Lung (tissue), 12 donors: ENCODE results near the gene CORO6. TPM values are rescaled to one million over a fixed set of nuclear protein-coding genes. Genes with fewer than 3 reads are reported as not detected.

Source experiments
- ATAC-seq: fragments of 200-7000 bp; cut with Tn5 transposase; one replicate; pipeline ENCODE4 v1.9.1; 2020; ENCODE audit warnings: moderate number of reproducible peaks; ENCODE audit not compliant: insufficient read depth, low FRiP score
- DNase-seq, 3 donors: peaks; one replicate each; pipeline ENCODE4 v3.0.0-alpha.2; 2013 to 2017
- H3K27ac ChIP-seq, 2 donors: one replicate each; pipeline ENCODE4 v1.5.1; 2013; ENCODE audit warnings: mild to moderate bottlenecking in 2 of 2, moderate library complexity in 2 of 2, control low read depth in 1 of 2, inconsistent platforms in 1 of 2, low read depth in 1 of 2, low read length in 1 of 2
- H3K27me3 ChIP-seq, 3 donors: one replicate each; pipeline ENCODE4 v1.5.1; 2013; ENCODE audit warnings: low read length in 2 of 3; ENCODE audit not compliant: control insufficient read depth in 3 of 3, insufficient read depth in 3 of 3
- H3K36me3 ChIP-seq, 4 donors: one replicate each; pipeline ENCODE4 v1.5.1; 2013; ENCODE audit warnings: low read length in 4 of 4, mild to moderate bottlenecking in 1 of 4, moderate library complexity in 1 of 4; ENCODE audit not compliant: control insufficient read depth in 4 of 4, insufficient read depth in 4 of 4
- H3K4me1 ChIP-seq, 5 donors: one replicate each; pipeline ENCODE4 v1.5.1; 2013; ENCODE audit warnings: low read length in 5 of 5, mild to moderate bottlenecking in 2 of 5, moderate library complexity in 1 of 5; ENCODE audit not compliant: control insufficient read depth in 5 of 5, insufficient read depth in 5 of 5
- H3K4me3 ChIP-seq: one replicate; pipeline ENCODE4 v1.5.1; 2013; ENCODE audit warnings: mild to moderate bottlenecking, control low read depth, moderate library complexity
- H3K9ac ChIP-seq, 2 donors: one replicate each; pipeline ENCODE4 v1.5.1; 2013; ENCODE audit warnings: low read length in 2 of 2, control low read depth in 1 of 2; ENCODE audit not compliant: insufficient read depth in 1 of 2
- H3K9me3 ChIP-seq, 4 donors: one replicate each; pipeline ENCODE4 v1.5.1; 2013; ENCODE audit warnings: low read length in 3 of 4, mild to moderate bottlenecking in 1 of 4, moderate library complexity in 1 of 4; ENCODE audit not compliant: control insufficient read depth in 4 of 4, insufficient read depth in 3 of 4
- WGBS, 2 donors: extraction: QIAGEN DNeasy Blood & Tissue Kit; methylation state at CpG; one replicate each; pipeline ENCODE4 v1.1.7; 2013; 5-methylcytosine and 5-hydroxymethylcytosine counted together
- polyA plus RNA-seq, 2 donors: library from polyadenylated mRNA; stranded (reverse); fragments of 200-250 nt; gene quantifications; one replicate each; pipeline ENCODE4 v1.2.1, GENCODE V29; 2013
- total RNA-seq, 2 donors: library from RNA; depleted of rRNA in 1 of 2; stranded (reverse); fragments of >200 nt in 1 of 2; gene quantifications; one replicate each; pipeline ENCODE4 v1.2.1, GENCODE V29; 2014 to 2021
- TF ChIP-seq, protein P1 (sequence below): IDR thresholded peaks from 2 replicates; pipeline ENCODE4 v1.5.1; 2012; ENCODE audit warnings: mild to moderate bottlenecking; ENCODE audit errors: control extremely low read depth, extremely low read depth
- donor health status: control.
- donor health status: control.
- donor health status: Bipolar disorder and iron deficiency.
- donor health status: healthy.
- donor health status: DM: yes; HTN: yes; CAD: no.

CORO6 gene
- total and polyA plus RNA-seq, 4 donors, result 1.7 to 14.4 (median 5.9) TPM

DNA sequence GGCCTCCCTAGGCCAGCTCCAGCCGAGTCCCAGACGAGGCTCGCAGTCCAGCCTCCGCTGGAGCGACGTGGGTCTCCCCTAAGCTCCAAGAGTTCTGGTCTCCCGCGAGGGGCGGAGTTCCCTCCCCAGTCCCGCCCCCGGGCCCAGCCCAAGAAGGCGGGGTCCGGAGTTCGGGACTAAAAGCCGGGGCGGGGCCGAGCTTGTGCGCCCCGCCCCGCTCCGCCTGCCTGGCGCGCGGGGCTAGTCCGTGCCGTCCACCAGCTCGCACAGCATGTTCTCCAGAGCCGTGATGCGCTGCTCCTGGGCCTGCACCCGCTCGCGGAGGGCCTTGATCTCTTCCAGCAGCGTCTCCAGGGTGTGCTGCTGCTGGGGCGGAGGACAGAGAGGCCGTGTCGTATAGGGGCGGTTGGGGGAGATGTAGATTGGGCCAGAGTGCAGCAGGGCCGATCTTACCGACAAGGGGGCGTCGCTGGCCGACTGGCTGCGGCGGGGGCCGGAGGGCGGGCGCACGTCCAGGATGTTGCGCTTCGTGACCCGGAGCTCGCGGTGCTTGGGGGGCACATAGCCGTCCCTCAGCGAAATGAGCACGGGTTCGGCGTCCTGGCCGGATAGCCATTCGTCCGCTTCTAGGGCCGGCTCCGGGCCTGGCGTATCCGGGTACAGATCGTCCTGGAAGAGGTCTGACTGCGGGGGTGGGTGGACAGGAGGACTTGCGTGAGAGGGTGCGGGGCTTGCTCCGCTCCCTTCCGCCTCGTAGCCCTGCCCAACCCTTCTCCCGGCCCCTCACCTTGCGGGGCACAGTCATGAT is 7.0 kb downstream of the CORO6 start:
- no peaks in the 10 kb centered on the region for H3K36me3 ChIP-seq
- WGBS, 2 donors, result 1 to 2% methylated on average over 65 to 74 of the region's 74 CpGs
- no peaks in the 10 kb centered on the region for H3K9me3 ChIP-seq
- peaks cover 0 to 41% (median 27%) of the 10 kb centered on the region in 5 donors for H3K4me1 ChIP-seq
- ATAC-seq (peak; percentile 87), DNase-seq (peak; percentile 81 to 89 (median 84))
- H3K27ac ChIP-seq, result peak overlapping the region; percentile 34 to 35
- no peak overlapping the region for H3K4me3 ChIP-seq
- H3K9ac ChIP-seq, result no peak overlapping the region
- peaks cover 0 to 51% (median 43%) of the 10 kb centered on the region in 3 donors for H3K27me3 ChIP-seq
- TF ChIP-seq, protein P1, sequence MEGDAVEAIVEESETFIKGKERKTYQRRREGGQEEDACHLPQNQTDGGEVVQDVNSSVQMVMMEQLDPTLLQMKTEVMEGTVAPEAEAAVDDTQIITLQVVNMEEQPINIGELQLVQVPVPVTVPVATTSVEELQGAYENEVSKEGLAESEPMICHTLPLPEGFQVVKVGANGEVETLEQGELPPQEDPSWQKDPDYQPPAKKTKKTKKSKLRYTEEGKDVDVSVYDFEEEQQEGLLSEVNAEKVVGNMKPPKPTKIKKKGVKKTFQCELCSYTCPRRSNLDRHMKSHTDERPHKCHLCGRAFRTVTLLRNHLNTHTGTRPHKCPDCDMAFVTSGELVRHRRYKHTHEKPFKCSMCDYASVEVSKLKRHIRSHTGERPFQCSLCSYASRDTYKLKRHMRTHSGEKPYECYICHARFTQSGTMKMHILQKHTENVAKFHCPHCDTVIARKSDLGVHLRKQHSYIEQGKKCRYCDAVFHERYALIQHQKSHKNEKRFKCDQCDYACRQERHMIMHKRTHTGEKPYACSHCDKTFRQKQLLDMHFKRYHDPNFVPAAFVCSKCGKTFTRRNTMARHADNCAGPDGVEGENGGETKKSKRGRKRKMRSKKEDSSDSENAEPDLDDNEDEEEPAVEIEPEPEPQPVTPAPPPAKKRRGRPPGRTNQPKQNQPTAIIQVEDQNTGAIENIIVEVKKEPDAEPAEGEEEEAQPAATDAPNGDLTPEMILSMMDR, result no peak

DNA sequence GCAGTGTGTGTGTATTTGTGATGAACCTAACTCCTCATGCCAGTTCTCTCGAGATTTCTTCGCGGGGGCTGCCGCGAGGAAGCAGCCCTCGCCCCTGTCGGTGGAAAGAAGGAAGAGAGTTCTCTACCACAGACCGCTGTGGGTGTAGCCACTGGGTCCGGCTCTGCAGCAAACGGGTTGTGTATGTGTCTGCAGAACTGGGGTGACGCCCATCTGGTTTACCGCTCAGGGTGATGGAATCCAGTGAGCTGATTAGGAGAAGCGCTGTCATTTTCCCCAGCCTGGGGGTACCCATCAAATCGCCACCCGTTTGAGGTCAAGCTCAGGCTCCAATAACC is 7.7 kb downstream of the CORO6 start:
- Histone ChIP-seq H3K9ac (no peak overlapping the region), H3K4me1 (peaks cover 0 to 41% (median 27%) of the 10 kb centered on the region in 5 donors), H3K36me3 (no peaks in the 10 kb centered on the region), H3K27ac (no peak overlapping the region), H3K9me3 (no peaks in the 10 kb centered on the region), H3K27me3 (peaks cover 0 to 51% (median 38%) of the 10 kb centered on the region in 3 donors), H3K4me3 (no peak overlapping the region)
- ATAC-seq (no peak), DNase-seq (peak in 1 of 3 donors; percentile 16)
- WGBS, 2 donors, result 7 to 32% methylated on average over 15 of the region's 15 CpGs
- TF ChIP-seq, protein P1, result no peak

DNA sequence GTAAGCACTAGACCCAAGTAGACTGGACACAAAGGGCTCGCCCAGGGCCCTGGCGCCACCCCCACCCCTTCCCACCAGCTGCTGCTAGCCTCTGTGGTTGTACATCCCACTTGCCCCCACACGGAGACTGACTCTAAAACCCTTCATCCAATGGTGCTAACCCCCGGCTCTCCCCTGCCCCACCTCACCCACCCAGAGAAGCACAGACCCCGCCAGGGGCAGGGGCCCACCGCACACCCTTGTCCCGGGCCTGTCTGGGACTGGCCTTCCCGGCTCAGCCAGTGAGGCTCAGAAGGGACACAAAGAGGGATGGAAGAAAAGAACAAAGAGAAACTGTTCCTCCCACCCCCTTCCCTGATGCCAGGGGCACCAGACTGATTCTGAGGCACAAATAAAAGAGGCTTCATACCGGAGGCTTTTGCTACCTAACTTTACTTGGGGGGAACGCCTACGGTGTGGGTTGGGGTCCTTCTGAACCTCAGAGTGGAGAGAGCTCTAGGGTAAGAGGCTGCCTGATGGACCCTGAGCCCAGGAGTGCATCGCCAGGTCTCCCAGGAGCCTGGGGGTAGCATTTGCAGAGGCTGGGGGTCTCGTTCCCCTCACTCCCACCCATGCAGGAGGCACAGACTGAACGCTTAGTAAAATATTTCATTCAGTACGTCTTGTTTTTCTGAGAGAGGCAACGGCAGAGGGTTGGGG is 8.2 kb downstream of the CORO6 start:
- no peak for ATAC-seq
- Histone ChIP-seq H3K27ac (no peak overlapping the region), H3K4me1 (peaks cover 0 to 41% (median 27%) of the 10 kb centered on the region in 5 donors), H3K9ac (no peak overlapping the region), H3K36me3 (no peaks in the 10 kb centered on the region), H3K4me3 (no peak overlapping the region), H3K27me3 (peaks cover 0 to 50% (median 33%) of the 10 kb centered on the region in 3 donors), H3K9me3 (no peaks in the 10 kb centered on the region)
- 59 to 61% methylated on average over 16 of the region's 16 CpGs for WGBS, 2 donors
- TF ChIP-seq, protein P1, result no peak
- no peak for DNase-seq
